GM12875 (cell line): ENCODE results near the gene TMPRSS13.
"Not testable (repeated sequence)": the region's sequence is repeated elsewhere in the genome, so short reads cannot be mapped to it uniquely, and the experiment has no call there.

Experiments
- H3K4me3 ChIP-seq: one replicate; pipeline ENCODE4 v1.5.1; 2011; ENCODE audit warnings: low read depth, low read length, control low read depth
- CTCF ChIP-seq: IDR thresholded peaks from 2 replicates; pipeline ENCODE4 v1.5.1; 2011; ENCODE audit warnings: low read depth, mild to moderate bottlenecking, control low read depth, inconsistent platforms, low read length, moderate library complexity, borderline replicate concordance; ENCODE audit not compliant: insufficient read depth

TMPRSS13 gene

GRCh38 chr11:117929916-117930570 is 841 bp upstream of the TMPRSS13 start:
- H3K4me3 ChIP-seq: no peak overlapping the region

GRCh38 chr11:117928446-117929141 is 608 bp downstream of the TMPRSS13 start:
- no peak overlapping the region for H3K4me3 ChIP-seq
- no peak for TF ChIP-seq CTCF

More at GRCh38 chr11:117929916-117930570, 841 bp upstream of the TMPRSS13 start:
- no peak for TF ChIP-seq CTCF

- H3K4me3 ChIP-seq: no peak overlapping the region
- no peak for TF ChIP-seq CTCF
Observed at GRCh38 chr11:117927926-117928325, 1.3 kb downstream of the TMPRSS13 start.

GRCh38 chr11:117926166-117926565 is 3.0 kb downstream of the TMPRSS13 start:
- H3K4me3 ChIP-seq: not testable (repeated sequence)

GRCh38 chr11:117925198-117925925 is 3.8 kb downstream of the TMPRSS13 start:
- no peak overlapping the region for H3K4me3 ChIP-seq
- TF ChIP-seq CTCF: no peak

GRCh38 chr11:117924631-117925170 is 4.5 kb downstream of the TMPRSS13 start:
- no peak overlapping the region for H3K4me3 ChIP-seq
- TF ChIP-seq CTCF: no peak

- no peak overlapping the region for H3K4me3 ChIP-seq
- TF ChIP-seq CTCF: no peak
Observed at GRCh38 chr11:117923773-117924172, 5.4 kb downstream of the TMPRSS13 start.
